HepG2 (cell line): ENCODE results near the gene NIPAL4. TPM values are rescaled to one million over a fixed set of nuclear protein-coding genes. Genes with fewer than 3 reads are reported as not detected.

ENCODE experiments used
- BATF2 ChIP-seq: sonication (generic); formaldehyde crosslinking; IDR thresholded peaks from 2 replicates; pipeline ENCODE4 v1.8.0; 2022; ENCODE audit warnings: mild to moderate bottlenecking, missing genetic modification reagents, moderate library complexity
- FOXP1 ChIP-seq, 2 experiments: fragments of 450-650 bp in 1 of 2; IDR thresholded peaks; 2 replicates each; pipeline ENCODE4 v1.6.1; 2017 to 2018; ENCODE audit warnings: antibody characterized with exemption in 1 of 2
- FUBP1 ChIP-seq: sonication (generic); formaldehyde crosslinking; IDR thresholded peaks from 2 replicates; pipeline ENCODE4 v1.5.1; 2020; ENCODE audit warnings: missing genetic modification reagents, mild to moderate bottlenecking, borderline replicate concordance
- GABPA ChIP-seq, 2 experiments: IDR thresholded peaks; 2 replicates each; pipeline ENCODE4 v1.6.1; 2011 to 2016; ENCODE audit warnings: low read depth in 2 of 2, low read length in 1 of 2, missing biosample characterization in 1 of 2, missing genetic modification characterization in 1 of 2
- HMG20A ChIP-seq: IDR thresholded peaks from 2 replicates; pipeline ENCODE4 v1.6.1; 2016; ENCODE audit warnings: borderline replicate concordance
- HNRNPLL ChIP-seq: fragments of 200-400 bp; formaldehyde crosslinking; IDR thresholded peaks from 2 replicates; pipeline ENCODE4 v1.6.1; 2017; ENCODE audit warnings: mild to moderate bottlenecking, low read depth, low read length; ENCODE audit not compliant: poor library complexity, severe bottlenecking
- MZF1 ChIP-seq: sonication (generic); formaldehyde crosslinking; IDR thresholded peaks from 2 replicates; pipeline ENCODE4 v1.8.1; 2023; ENCODE audit warnings: mild to moderate bottlenecking, missing genetic modification reagents, borderline replicate concordance
- PHB2 ChIP-seq: fragments of 450-650 bp; IDR thresholded peaks from 2 replicates; pipeline ENCODE4 v1.6.1; 2018; ENCODE audit not compliant: partially characterized antibody
- RARA ChIP-seq: IDR thresholded peaks from 2 replicates; pipeline ENCODE4 v1.6.1; 2016; ENCODE audit warnings: missing genetic modification reagents, missing compliant biosample characterization
- SAP130 ChIP-seq: IDR thresholded peaks from 2 replicates; pipeline ENCODE4 v1.6.1; 2016; ENCODE audit warnings: low read depth
- TAF1 ChIP-seq: sonication (generic); formaldehyde crosslinking; IDR thresholded peaks from 2 replicates; pipeline ENCODE4 v1.4.0; 2020; ENCODE audit warnings: missing genetic modification reagents
- ZBTB26 ChIP-seq: IDR thresholded peaks from 2 replicates; pipeline ENCODE4 v1.6.1; 2016; ENCODE audit warnings: missing compliant biosample characterization, missing genetic modification reagents, borderline replicate concordance
- ZEB1 ChIP-seq: IDR thresholded peaks from 2 replicates; pipeline ENCODE4 v1.6.1; 2012; ENCODE audit warnings: mild to moderate bottlenecking, low read depth, inconsistent platforms; ENCODE audit not compliant: insufficient replicate concordance
- ZNF10 ChIP-seq: sonication (generic); formaldehyde crosslinking; IDR thresholded peaks from 2 replicates; pipeline ENCODE4 v1.4.0; 2020; ENCODE audit warnings: mild to moderate bottlenecking, low read depth, missing genetic modification reagents, borderline replicate concordance
- ZNF512 ChIP-seq: sonication (generic); formaldehyde crosslinking; IDR thresholded peaks from 2 replicates; pipeline ENCODE4 v1.4.0; 2020; ENCODE audit warnings: mild to moderate bottlenecking, missing genetic modification reagents
- ZNF513 ChIP-seq: sonication (generic); formaldehyde crosslinking; conservative IDR thresholded peaks from 2 replicates; pipeline ENCODE4 v1.5.0; 2020; ENCODE audit warnings: missing genetic modification reagents
- ZNF672 ChIP-seq: sonication (generic); formaldehyde crosslinking; IDR thresholded peaks from 2 replicates; pipeline ENCODE4 v1.8.1; 2022; ENCODE audit warnings: missing genetic modification reagents
- ZNF773 ChIP-seq: sonication (generic); formaldehyde crosslinking; IDR thresholded peaks from 2 replicates; pipeline ENCODE4 v1.4.0; 2020; ENCODE audit warnings: missing genetic modification reagents, borderline replicate concordance
- ZNF782 ChIP-seq: sonication (generic); formaldehyde crosslinking; IDR thresholded peaks from 2 replicates; pipeline ENCODE4 v1.4.0; 2020; ENCODE audit warnings: missing genetic modification reagents, mild to moderate bottlenecking, borderline replicate concordance
- polyA plus RNA-seq, 8 experiments: library from polyadenylated mRNA; depleted of rRNA in 3 of 8; stranded (reverse) in 7 of 8; unstranded in 1 of 8; fragments of >200 nt; fragmentation: Illumina TruSeq in 4 of 8; extraction: Trizol in 4 of 8; gene quantifications; 2 replicates each; pipeline versions ENCODE4 v1.2.1 to v1.2.3, GENCODE V29; 2011 to 2016; ENCODE audit warnings: low read depth in 4 of 8, missing spikeins in 1 of 8, mixed read lengths in 1 of 8; ENCODE audit not compliant: insufficient read depth in 1 of 8
- total RNA-seq, 5 experiments: library from RNA; depleted of rRNA; stranded (reverse); fragments of >200 nt; fragmentation: Illumina TruSeq; extraction: Trizol; gene quantifications; 2 replicates each; pipeline ENCODE4 v1.2.3, GENCODE V29; 2016; ENCODE audit warnings: low read depth in 1 of 5

The NIPAL4 gene
- total and polyA plus RNA-seq, 2 of the 13 experiments (the other 11 are each of a cell fraction or from before 2014, with no cell fraction given) = not detected

GRCh38 chr5:157494178-157494832, 34.3 kb downstream of the NIPAL4 start (continued):
- no peak for TF ChIP-seq FUBP1 (CRISPR knock-in tag)
- no peak for TF ChIP-seq HNRNPLL
- no peak for TF ChIP-seq MZF1 (CRISPR knock-in tag)
- no peak for TF ChIP-seq ZNF782
- TF ChIP-seq ZBTB26 = no peak
- no peak for TF ChIP-seq ZNF512 (CRISPR knock-in tag)
- TF ChIP-seq ZNF773 (CRISPR knock-in tag) = no peak
- TF ChIP-seq PHB2 = no peak
- TF ChIP-seq ZNF513 (CRISPR knock-in tag) = no peak
- no peak for TF ChIP-seq HMG20A (CRISPR knock-in tag)
- no peak for TF ChIP-seq GABPA (IDR thresholded peaks at IDR 0.05; ENCODE audit: low read depth, low read length)
- TF ChIP-seq GABPA (CRISPR knock-in tag; IDR thresholded peaks at IDR 0.05; ENCODE audit: low read depth) = peak; percentile 66
- peak; percentile 62 for TF ChIP-seq RARA (CRISPR knock-in tag)
- no peak for TF ChIP-seq ZNF672
- no peak for TF ChIP-seq TAF1 (CRISPR knock-in tag)
- TF ChIP-seq ZEB1 = no peak
- no peak for TF ChIP-seq ZNF10
- no peak for TF ChIP-seq FOXP1 (IDR thresholded peaks at IDR 0.05)
- no peak for TF ChIP-seq FOXP1 (CRISPR knock-in tag; IDR thresholded peaks at IDR 0.05)
- TF ChIP-seq BATF2 (CRISPR knock-in tag) = no peak
- TF ChIP-seq SAP130 (CRISPR knock-in tag) = no peak
